Fibroblast of the aortic adventitia (primary cell): ENCODE data around the gene ZMYM4. TPM values are rescaled to one million over a fixed set of nuclear protein-coding genes. Genes with fewer than 3 reads are reported as not detected.
A peak's percentile ranks its signal among the peaks of the same experiment; 100 is the strongest.

ENCODE experiments used
- DNase-seq: peaks from one replicate; pipeline ENCODE4 v3.0.0-alpha.2; 2010; ENCODE audit warnings: low read depth
- H3K4me3 ChIP-seq: 2 replicates; pipeline ENCODE4 v1.5.1; 2011; ENCODE audit warnings: low read depth, mild to moderate bottlenecking, control low read depth, low read length, moderate library complexity
- total RNA-seq: library from RNA; depleted of rRNA; stranded (reverse); fragments of >200 nt; gene quantifications from 2 replicates; pipeline ENCODE4 v1.2.3, GENCODE V29; 2012; ENCODE audit warnings: low replicate concordance
- TF ChIP-seq, protein P1 (sequence below): IDR thresholded peaks from 2 replicates; pipeline ENCODE4 v1.5.1; 2011; ENCODE audit warnings: mild to moderate bottlenecking, low read length, control low read depth, inconsistent platforms; ENCODE audit not compliant: insufficient read depth

The ZMYM4 gene
- 47.8 and 52.2 TPM in 2 replicates for total RNA-seq

DNA sequence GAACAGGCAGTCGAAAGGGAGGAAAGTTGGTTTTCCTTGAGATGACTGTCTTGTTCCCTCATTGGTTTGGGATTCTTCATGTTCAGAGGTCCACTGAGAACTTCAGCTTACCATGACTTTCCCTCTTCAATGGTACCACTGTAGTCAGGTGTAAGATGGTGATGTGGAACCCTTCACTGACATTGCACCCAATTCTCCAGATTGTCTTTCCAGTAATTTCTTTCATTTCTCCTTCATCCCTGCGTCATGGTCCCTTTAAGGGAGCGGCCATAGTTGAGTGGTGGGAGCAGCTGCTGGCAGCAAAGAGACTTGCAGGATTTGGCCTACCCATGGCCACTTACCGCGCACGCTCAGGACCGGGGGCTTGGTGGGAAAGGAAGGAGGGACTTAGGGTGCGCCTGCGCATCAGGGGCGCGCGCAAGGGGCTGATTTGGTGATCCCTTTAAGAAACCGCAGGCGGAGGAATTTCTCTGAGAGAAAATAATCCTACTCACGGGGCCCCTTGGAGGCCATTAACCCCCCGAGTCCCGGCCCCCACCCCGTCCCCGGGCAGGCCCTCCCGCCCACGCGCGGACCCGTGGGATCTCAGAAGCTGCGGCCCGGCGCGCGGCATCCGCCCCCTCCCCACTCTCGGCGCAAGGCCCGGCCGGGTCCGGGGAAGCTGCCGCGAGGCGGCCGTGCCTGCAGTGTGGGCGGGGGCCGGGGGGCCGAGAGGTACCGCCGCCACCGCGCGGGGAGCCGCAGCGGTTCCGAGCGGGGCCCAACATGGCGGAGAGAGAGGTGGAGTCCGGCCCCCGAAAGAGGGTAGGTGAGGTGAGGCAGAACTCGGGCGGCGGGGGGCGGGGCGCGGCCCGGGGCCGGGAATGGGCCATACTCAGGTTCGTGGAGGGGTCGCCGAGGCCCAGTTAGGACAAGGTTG, at the start of gene ZMYM4:
TSS of gene ZMYM4 (plus strand) at position 428 of the 919 bp plus-strand sequence. CDS start at position 766, 338 bp downstream.
- H3K4me3 ChIP-seq, result peak within 1 kb of the TSS; percentile 89
- TF ChIP-seq, protein P1, sequence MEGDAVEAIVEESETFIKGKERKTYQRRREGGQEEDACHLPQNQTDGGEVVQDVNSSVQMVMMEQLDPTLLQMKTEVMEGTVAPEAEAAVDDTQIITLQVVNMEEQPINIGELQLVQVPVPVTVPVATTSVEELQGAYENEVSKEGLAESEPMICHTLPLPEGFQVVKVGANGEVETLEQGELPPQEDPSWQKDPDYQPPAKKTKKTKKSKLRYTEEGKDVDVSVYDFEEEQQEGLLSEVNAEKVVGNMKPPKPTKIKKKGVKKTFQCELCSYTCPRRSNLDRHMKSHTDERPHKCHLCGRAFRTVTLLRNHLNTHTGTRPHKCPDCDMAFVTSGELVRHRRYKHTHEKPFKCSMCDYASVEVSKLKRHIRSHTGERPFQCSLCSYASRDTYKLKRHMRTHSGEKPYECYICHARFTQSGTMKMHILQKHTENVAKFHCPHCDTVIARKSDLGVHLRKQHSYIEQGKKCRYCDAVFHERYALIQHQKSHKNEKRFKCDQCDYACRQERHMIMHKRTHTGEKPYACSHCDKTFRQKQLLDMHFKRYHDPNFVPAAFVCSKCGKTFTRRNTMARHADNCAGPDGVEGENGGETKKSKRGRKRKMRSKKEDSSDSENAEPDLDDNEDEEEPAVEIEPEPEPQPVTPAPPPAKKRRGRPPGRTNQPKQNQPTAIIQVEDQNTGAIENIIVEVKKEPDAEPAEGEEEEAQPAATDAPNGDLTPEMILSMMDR, result no peak
- peak; percentile 99 for DNase-seq

DNA sequence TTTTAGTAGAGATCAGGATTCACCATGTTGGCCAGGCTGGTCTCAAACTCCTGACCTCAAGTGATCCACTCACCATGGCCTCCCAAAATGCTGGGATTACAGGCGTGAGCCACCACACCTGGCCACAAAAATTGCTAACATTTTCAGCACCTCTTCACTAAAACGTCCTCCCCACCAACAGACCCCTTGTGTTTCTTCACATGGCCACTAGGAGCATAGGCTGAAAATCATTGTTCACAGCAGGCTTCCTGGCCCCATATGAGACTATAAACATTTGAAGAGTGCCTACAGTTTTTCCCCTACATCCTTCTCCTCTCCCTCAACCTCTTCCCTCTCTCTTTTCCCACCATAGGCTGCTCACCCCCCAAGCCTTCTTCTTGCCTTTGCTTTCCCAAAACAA, 47.5 kb upstream of the ZMYM4 start:
- H3K4me3 ChIP-seq, result no peak overlapping the region
- TF ChIP-seq, protein P1, result peak; percentile 50
- no peak for DNase-seq

GRCh38 chr1:35222322-35223083, 46.0 kb upstream of the ZMYM4 start:
- TF ChIP-seq, protein P1, result no peak
- no peak overlapping the region for H3K4me3 ChIP-seq

DNA sequence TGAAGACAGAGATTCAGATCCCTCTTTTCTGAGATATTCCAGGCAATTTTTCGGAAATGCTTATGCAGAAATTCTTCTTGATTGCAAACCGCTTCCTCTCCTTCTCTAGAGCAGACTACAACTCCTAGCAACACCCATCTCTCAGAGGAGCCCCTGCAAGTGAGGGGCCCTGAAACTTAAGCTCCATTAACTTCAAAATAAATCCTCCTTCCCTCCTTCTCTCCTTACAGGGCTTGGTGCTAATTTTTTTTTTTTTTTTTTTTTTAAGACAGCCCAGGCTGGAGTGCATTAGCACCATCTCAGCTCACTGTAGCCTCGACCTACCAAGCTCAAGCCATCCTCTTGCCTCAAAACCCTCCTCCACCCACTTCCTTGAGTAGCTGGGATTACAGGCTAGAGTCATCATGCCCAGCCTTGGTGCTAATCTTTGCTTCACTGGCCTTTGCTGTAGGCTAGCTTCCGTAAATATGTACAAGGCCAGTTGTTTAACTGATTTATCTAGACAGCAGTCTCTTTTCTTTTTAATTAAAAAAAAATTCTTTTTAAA, 45.4 kb upstream of the ZMYM4 start:
- H3K4me3 ChIP-seq, result no peak overlapping the region
- no peak for DNase-seq
- TF ChIP-seq, protein P1, result no peak

More at GRCh38 chr1:35222322-35223083, 46.0 kb upstream of the ZMYM4 start:
- peak; percentile 98 for DNase-seq

- H3K4me3 ChIP-seq, result no peak overlapping the region
- DNase-seq, result no peak
- TF ChIP-seq, protein P1, result no peak
Measured at GRCh38 chr1:35226546-35226945, 42.0 kb upstream of the ZMYM4 start.

GRCh38 chr1:35229587-35230360, 38.7 kb upstream of the ZMYM4 start:
- DNase-seq, result no peak
- no peak overlapping the region for H3K4me3 ChIP-seq
- TF ChIP-seq, protein P1, result no peak
